SK-N-SH (cell line): ENCODE results near the gene HTRA3. TPM values are rescaled to one million over a fixed set of nuclear protein-coding genes. Genes with fewer than 3 reads are reported as not detected.

Experiments used
- CTCF ChIA-PET: fragments of 300-600, 350-600 bp; formaldehyde crosslinking; extraction: SDS; loops from one replicate; lab custom pipeline; 2021; lab: Yijun Ruan, JAX
- POLR2A ChIA-PET: fragments of 350-600 bp; sonication (Branson Sonifier 250); formaldehyde crosslinking; extraction: SDS; loops from one replicate; lab custom pipeline; 2020; ENCODE audit warnings: antibody characterized with exemption, inconsistent platforms; lab: Yijun Ruan, JAX
- DNase-seq: peaks from one replicate; pipeline ENCODE4 v3.0.0; 2012
- H2AFZ ChIP-seq: fragments of 200-600 bp; sonication (generic); 2 replicates; pipeline ENCODE4 v1.8.1; 2016; ENCODE audit warnings: antibody characterized with exemption, mild to moderate bottlenecking, low read depth
- H3F3A ChIP-seq: fragments of 200-600 bp; sonication (generic); replicated peaks from 2 replicates; pipeline ENCODE3; 2016; ENCODE audit warnings: antibody characterized with exemption, mild to moderate bottlenecking; ENCODE audit not compliant: insufficient read depth
- H3K27ac ChIP-seq, 2 experiments: fragments of 200-500 bp in 1 of 2; fragments of 200-600 bp in 1 of 2; sonication (Bioruptor generic) in 1 of 2; sonication (generic), shearing (Covaris generic) in 1 of 2; 2 replicates each; pipeline versions ENCODE4 v1.5.1 to v1.6.1; 2014 to 2016; ENCODE audit warnings: low read depth in 2 of 2, inconsistent platforms in 1 of 2, low read length in 1 of 2, mild to moderate bottlenecking in 1 of 2, mixed read lengths in 1 of 2
- H3K27me3 ChIP-seq: fragments of 200-600 bp; sonication (generic), shearing (Covaris generic); 2 replicates; pipeline ENCODE4 v1.6.1; 2016; ENCODE audit warnings: mixed run types; ENCODE audit not compliant: insufficient read depth
- H3K36me3 ChIP-seq, 2 experiments: fragments of 200-500 bp in 1 of 2; fragments of 200-600 bp in 1 of 2; sonication (Bioruptor generic) in 1 of 2; sonication (generic) in 1 of 2; replicated peaks in 1 of 2; 2 replicates each; pipeline versions ENCODE3 to v1.5.1; 2014 to 2016; ENCODE audit warnings: low read length in 1 of 2, mild to moderate bottlenecking in 1 of 2; ENCODE audit not compliant: insufficient read depth in 2 of 2, control insufficient read depth in 1 of 2
- H3K4me1 ChIP-seq, 2 experiments: fragments of 200-500 bp in 1 of 2; fragments of 200-600 bp in 1 of 2; sonication (Bioruptor generic) in 1 of 2; sonication (generic), shearing (Covaris generic) in 1 of 2; 2 replicates each; pipeline versions ENCODE4 v1.5.1 to v1.6.1; 2014 to 2016; ENCODE audit warnings: low read depth in 1 of 2, low read length in 1 of 2, mixed run types in 1 of 2; ENCODE audit not compliant: insufficient read depth in 2 of 2, control insufficient read depth in 1 of 2
- H3K4me2 ChIP-seq: fragments of 200-600 bp; sonication (generic), shearing (Covaris generic); 2 replicates; pipeline ENCODE4 v1.6.1; 2017; ENCODE audit warnings: mixed run types
- H3K4me3 ChIP-seq, 2 experiments: fragments of 200-500 bp in 1 of 2; fragments of 200-600 bp in 1 of 2; sonication (Bioruptor generic) in 1 of 2; sonication (generic), shearing (Covaris generic) in 1 of 2; 2 replicates each; pipeline versions ENCODE4 v1.5.1 to v1.8.1; 2014 to 2016; ENCODE audit warnings: low read depth in 2 of 2, inconsistent platforms in 1 of 2, low read length in 1 of 2, mild to moderate bottlenecking in 1 of 2, mixed read lengths in 1 of 2, moderate library complexity in 1 of 2
- H3K79me2 ChIP-seq: fragments of 200-600 bp; sonication (generic); 2 replicates; pipeline ENCODE4 v1.8.1; 2017; ENCODE audit warnings: mild to moderate bottlenecking; ENCODE audit not compliant: insufficient read depth
- H3K9ac ChIP-seq: fragments of 200-600 bp; sonication (generic); 2 replicates; pipeline ENCODE4 v1.6.1; 2017; ENCODE audit warnings: mixed run types
- H3K9me2 ChIP-seq: fragments of 200-600 bp; sonication (generic); 2 replicates; pipeline ENCODE4 v1.6.1; 2017; ENCODE audit warnings: mixed run types
- H3K9me3 ChIP-seq: fragments of 200-600 bp; sonication (generic); 2 replicates; pipeline ENCODE4 v1.6.1; 2017; ENCODE audit warnings: mixed run types, mild to moderate bottlenecking, moderate library complexity
- H4K20me1 ChIP-seq: fragments of 200-600 bp; sonication (generic); 2 replicates; pipeline ENCODE4 v1.6.1; 2017; ENCODE audit warnings: mild to moderate bottlenecking, mixed run types; ENCODE audit not compliant: insufficient read depth
- CHD2 ChIP-seq: fragments of 150-350 bp; IDR thresholded peaks from 2 replicates; pipeline ENCODE4 v1.6.1; 2018; ENCODE audit warnings: low read length; ENCODE audit not compliant: partially characterized antibody
- CTCF ChIP-seq: fragments of 200-600 bp; sonication (generic); IDR thresholded peaks from 2 replicates; pipeline ENCODE4 v1.6.1; 2017; ENCODE audit warnings: antibody characterized with exemption, mild to moderate bottlenecking, moderate library complexity
- EP300 ChIP-seq, 2 experiments: IDR thresholded peaks; 2 replicates each; pipeline versions ENCODE4 v1.4.0 to v1.6.1; 2012; ENCODE audit warnings: borderline replicate concordance in 1 of 2, low read depth in 1 of 2, low read length in 1 of 2
- EZH2phosphoT487 ChIP-seq: fragments of 200-600 bp; sonication (generic); IDR thresholded peaks from 2 replicates; pipeline ENCODE4 v1.6.1; 2017; ENCODE audit warnings: low read depth, mixed run types, mild to moderate bottlenecking, antibody characterized with exemption, moderate library complexity, borderline replicate concordance
- FOSL2 ChIP-seq: IDR thresholded peaks from 2 replicates; pipeline ENCODE4 v1.4.0; 2012; ENCODE audit warnings: low read depth, mild to moderate bottlenecking, moderate library complexity, borderline replicate concordance
- GABPA ChIP-seq: IDR thresholded peaks from 2 replicates; pipeline ENCODE4 v1.4.0; 2012; ENCODE audit warnings: low read depth, mild to moderate bottlenecking
- JUND ChIP-seq: IDR thresholded peaks from 2 replicates; pipeline ENCODE4 v1.4.0; 2012
- NFIC ChIP-seq: IDR thresholded peaks from 2 replicates; pipeline ENCODE4 v1.4.0; 2012; ENCODE audit warnings: borderline replicate concordance
- NRF1 ChIP-seq: IDR thresholded peaks from 2 replicates; pipeline ENCODE4 v1.6.1; 2012; ENCODE audit warnings: low read depth, mild to moderate bottlenecking, low read length
- POLR2AphosphoS5 ChIP-seq: IDR thresholded peaks from 2 replicates; pipeline ENCODE4 v1.6.1; 2012; ENCODE audit warnings: low read depth, low read length
- RAD21 ChIP-seq: IDR thresholded peaks from 2 replicates; pipeline ENCODE4 v1.6.1; 2012; ENCODE audit warnings: mild to moderate bottlenecking, low read length
- RCOR1 ChIP-seq: fragments of 150-350 bp; IDR thresholded peaks from 2 replicates; pipeline ENCODE4 v1.6.1; 2017; ENCODE audit warnings: antibody characterized with exemption, low read length
- SIN3A ChIP-seq: IDR thresholded peaks from 2 replicates; pipeline ENCODE4 v1.6.1; 2012; ENCODE audit warnings: low read depth, mild to moderate bottlenecking, low read length, moderate library complexity, borderline replicate concordance
- SMC3 ChIP-seq: IDR thresholded peaks from 2 replicates; pipeline ENCODE4 v1.6.1; 2012; ENCODE audit warnings: low read depth, low read length, improper control_type of control experiment
- TAF1 ChIP-seq: IDR thresholded peaks from 2 replicates; pipeline ENCODE4 v1.6.1; 2012; ENCODE audit warnings: low read depth, mild to moderate bottlenecking, low read length, moderate library complexity, borderline replicate concordance
- TCF12 ChIP-seq: IDR thresholded peaks from 2 replicates; pipeline ENCODE4 v1.4.0; 2012
- TEAD4 ChIP-seq: IDR thresholded peaks from 2 replicates; pipeline ENCODE4 v1.4.0; 2012; ENCODE audit warnings: mild to moderate bottlenecking, borderline replicate concordance; ENCODE audit not compliant: insufficient read depth
- USF2 ChIP-seq: fragments of 150-350 bp; IDR thresholded peaks from 2 replicates; pipeline ENCODE4 v1.6.1; 2017; ENCODE audit warnings: antibody characterized with exemption, low read length, low read depth, borderline replicate concordance
- YY1 ChIP-seq: IDR thresholded peaks from 2 replicates; pipeline ENCODE4 v1.4.0; 2012; ENCODE audit warnings: low read depth, mild to moderate bottlenecking
- WGBS: methylation state at CpG from one replicate; pipeline ENCODE4 v1.1.6; 2017; ENCODE audit warnings: low lambda C conversion rate; 5-methylcytosine and 5-hydroxymethylcytosine counted together
- polyA plus RNA-seq, 3 experiments: library from polyadenylated mRNA; depleted of rRNA; stranded (reverse); fragments of >200 nt; gene quantifications; 2 replicates each; pipeline ENCODE4 v1.2.3, GENCODE V29; 2012
- TF ChIP-seq, protein P1 (sequence below): IDR thresholded peaks from 2 replicates; pipeline ENCODE4 v1.4.0; 2012; ENCODE audit warnings: low read depth

The HTRA3 gene
- polyA plus RNA-seq, 1 of the 3 experiments (the other 2 are of a cell fraction): 0.05 TPM

GRCh38 chr4:8268211-8268610 is 1.3 kb upstream of the HTRA3 start:
- ChIA-PET POLR2A (no interaction called here), CTCF (interaction anchor here (1.4 to 2.8 kb wide), 3 partner anchors 11 to 135 kb away, joined by 3 to 18 read pairs (median 14); no protein-coding TSS in a partner anchor)
- 83% methylated on average over 6 of the region's 7 CpGs for WGBS
- Histone ChIP-seq H3K4me2 (no peak overlapping the region), H3K27ac (no peak overlapping the region), H3K79me2 (no peaks in the 10 kb centered on the region), H4K20me1 (no peaks in the 10 kb centered on the region), H3K4me1 (peaks cover 0 to 33% of the 10 kb centered on the region in 2 experiments; a peak in 1 of 4 replicates), H3K9ac (no peak overlapping the region), H3K4me3 (no peak overlapping the region), H3K36me3 (no peaks in the 10 kb centered on the region), H3K9me2 (no peaks in the 10 kb centered on the region), H3F3A (no peaks in the 10 kb centered on the region), H3K27me3 (no peaks in the 10 kb centered on the region), H3K9me3 (no peaks in the 10 kb centered on the region), H2AFZ (no peak overlapping the region)
- TF ChIP-seq RCOR1: no peak
- no peak for TF ChIP-seq JUND
- no peak for TF ChIP-seq GABPA
- no peak for TF ChIP-seq RAD21
- TF ChIP-seq CHD2: no peak
- no peak for TF ChIP-seq EP300 (IDR thresholded peaks at IDR 0.05; ENCODE audit: borderline replicate concordance in 1 of 2, low read depth in 1 of 2, low read length in 1 of 2)
- no peak for TF ChIP-seq TCF12
- no peak for TF ChIP-seq CTCF
- no peak for TF ChIP-seq SIN3A
- TF ChIP-seq USF2: no peak
- no peak for TF ChIP-seq YY1
- no peak for TF ChIP-seq TAF1
- TF ChIP-seq NRF1: no peak
- TF ChIP-seq FOSL2: no peak
- TF ChIP-seq SMC3: no peak
- no peak for TF ChIP-seq NFIC
- TF ChIP-seq TEAD4: no peak
- TF ChIP-seq, protein P1, sequence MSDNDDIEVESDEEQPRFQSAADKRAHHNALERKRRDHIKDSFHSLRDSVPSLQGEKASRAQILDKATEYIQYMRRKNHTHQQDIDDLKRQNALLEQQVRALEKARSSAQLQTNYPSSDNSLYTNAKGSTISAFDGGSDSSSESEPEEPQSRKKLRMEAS: no peak
- TF ChIP-seq POLR2AphosphoS5: no peak
- no peak for TF ChIP-seq EZH2phosphoT487
- DNase-seq: no peak
